GM23248 (cell line): ENCODE results near the gene MRPL28.
"Not testable (repeated sequence)": the region's sequence is repeated elsewhere in the genome, so short reads cannot be mapped to it uniquely, and the experiment has no call there.

Source experiments
- EZH2 ChIP-seq: fragments of 200-600 bp; sonication (generic); IDR thresholded peaks from 2 replicates; pipeline ENCODE4 v1.6.1; 2018; ENCODE audit warnings: antibody characterized with exemption, mild to moderate bottlenecking; ENCODE audit not compliant: insufficient read depth, poor library complexity, severe bottlenecking
- EZH2phosphoT487 ChIP-seq: fragments of 200-600 bp; sonication (generic); IDR thresholded peaks from 2 replicates; pipeline ENCODE4 v1.6.1; 2018; ENCODE audit warnings: antibody characterized with exemption, moderate library complexity, mild to moderate bottlenecking, low read depth; ENCODE audit not compliant: insufficient read depth

DNA sequence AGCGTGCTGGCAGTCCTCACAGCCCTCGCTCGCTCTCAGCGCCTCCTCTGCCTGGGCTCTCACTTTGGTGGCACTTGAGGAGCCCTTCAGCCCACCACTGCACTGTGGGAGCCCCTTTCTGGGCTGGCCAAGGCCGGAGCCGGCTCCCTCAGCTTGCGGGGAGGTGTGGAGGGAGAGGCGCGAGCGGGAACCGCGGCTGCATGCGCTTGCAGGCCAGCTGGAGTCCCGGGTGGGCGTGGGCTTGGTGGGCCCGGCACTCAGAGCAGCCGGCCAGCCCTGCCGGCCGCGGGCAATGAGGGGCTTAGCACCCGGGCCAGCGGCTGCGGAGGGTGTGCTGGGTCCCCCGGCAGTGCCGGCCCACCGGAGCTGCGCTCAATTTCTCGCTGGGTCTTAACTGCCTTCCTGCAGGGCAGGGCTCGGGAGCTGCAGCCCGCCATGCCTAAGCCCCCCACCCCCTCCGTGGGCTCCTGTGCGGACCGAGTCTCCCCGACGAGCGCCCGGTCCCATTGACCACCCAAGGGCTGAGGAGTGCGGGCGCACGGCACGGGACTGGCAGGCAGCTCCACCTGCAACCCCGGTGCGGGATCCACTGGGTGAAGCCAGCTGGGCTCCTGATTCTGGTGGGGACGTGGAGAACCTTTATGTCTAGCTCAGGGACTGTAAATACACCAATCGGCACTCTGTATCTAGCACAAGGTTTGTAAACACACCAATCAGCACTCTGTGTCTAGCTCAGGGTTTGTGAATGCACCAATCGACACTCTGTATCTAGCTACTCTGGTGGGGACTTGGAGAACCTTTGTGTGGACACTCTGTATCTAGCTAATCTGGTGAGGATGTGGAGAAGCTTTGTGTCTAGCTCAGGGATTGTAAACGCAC, 29.0 kb downstream of the MRPL28 start:
- TF ChIP-seq EZH2, EZH2phosphoT487: not testable (repeated sequence)
